ENCODE measurements around the gene ING2. TPM values are rescaled to one million over a fixed set of nuclear protein-coding genes. Genes with fewer than 3 reads are reported as not detected.

ING2 gene
- total RNA-seq, 1 donor from 2014 or later = 16.5 TPM

DNA sequence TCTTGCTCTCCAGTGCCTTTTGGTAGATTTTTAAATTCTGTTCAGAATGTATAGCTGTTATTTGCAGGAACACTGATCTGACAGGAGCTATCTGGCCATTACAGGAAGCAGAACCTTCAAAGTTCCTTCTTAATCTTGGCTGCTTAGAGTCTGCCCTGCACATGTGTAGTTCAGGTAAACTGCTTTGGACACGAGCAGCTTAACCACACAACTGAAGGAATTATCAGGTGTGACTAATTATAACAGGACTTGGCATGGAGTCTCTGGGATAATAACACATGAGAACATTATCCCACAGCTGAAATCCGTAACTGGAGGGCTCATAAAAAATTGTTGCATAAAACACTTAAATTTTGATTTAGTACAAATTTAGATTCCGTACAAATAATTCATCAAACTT, 11.6 kb upstream of the ING2 start:
- Mint-ChIP-seq H3K4me1 (ENCODE audit: unreplicated experiment) (no peaks in the 10 kb centered on the region), H3K4me3 (no peak overlapping the region), H3K27ac (no peak overlapping the region), H3K9me3 (peaks cover 10% of the 10 kb centered on the region), H3K36me3 (peaks cover 35% of the 10 kb centered on the region), H3K27me3 (no peaks in the 10 kb centered on the region)
- TF ChIP-seq, protein P1, sequence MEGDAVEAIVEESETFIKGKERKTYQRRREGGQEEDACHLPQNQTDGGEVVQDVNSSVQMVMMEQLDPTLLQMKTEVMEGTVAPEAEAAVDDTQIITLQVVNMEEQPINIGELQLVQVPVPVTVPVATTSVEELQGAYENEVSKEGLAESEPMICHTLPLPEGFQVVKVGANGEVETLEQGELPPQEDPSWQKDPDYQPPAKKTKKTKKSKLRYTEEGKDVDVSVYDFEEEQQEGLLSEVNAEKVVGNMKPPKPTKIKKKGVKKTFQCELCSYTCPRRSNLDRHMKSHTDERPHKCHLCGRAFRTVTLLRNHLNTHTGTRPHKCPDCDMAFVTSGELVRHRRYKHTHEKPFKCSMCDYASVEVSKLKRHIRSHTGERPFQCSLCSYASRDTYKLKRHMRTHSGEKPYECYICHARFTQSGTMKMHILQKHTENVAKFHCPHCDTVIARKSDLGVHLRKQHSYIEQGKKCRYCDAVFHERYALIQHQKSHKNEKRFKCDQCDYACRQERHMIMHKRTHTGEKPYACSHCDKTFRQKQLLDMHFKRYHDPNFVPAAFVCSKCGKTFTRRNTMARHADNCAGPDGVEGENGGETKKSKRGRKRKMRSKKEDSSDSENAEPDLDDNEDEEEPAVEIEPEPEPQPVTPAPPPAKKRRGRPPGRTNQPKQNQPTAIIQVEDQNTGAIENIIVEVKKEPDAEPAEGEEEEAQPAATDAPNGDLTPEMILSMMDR (conservative IDR thresholded peaks at IDR 0.05) = no peak
- no peak for DNase-seq (ENCODE audit: extremely low spot score, unreplicated experiment)

DNA sequence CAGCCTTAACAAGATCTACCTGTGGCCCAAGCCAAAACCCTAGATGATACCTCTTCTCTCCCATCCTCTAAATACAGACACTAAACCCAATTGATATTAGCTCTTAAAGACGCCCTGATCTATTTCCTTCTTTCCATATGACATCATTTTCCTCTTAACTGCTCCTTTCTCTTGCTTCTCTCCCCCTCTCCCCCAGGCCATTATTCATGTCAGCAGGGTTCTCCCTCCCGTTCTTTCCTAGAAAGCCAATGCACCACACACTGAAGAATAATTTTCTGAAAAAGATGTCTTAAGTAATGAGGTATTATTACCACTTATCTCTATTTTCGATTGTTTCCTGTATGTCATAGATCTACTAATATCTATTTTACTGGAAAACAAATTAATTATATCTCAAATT, 9.7 kb upstream of the ING2 start:
- Mint-ChIP-seq H3K4me3 (no peak overlapping the region), H3K36me3 (peaks cover 35% of the 10 kb centered on the region), H3K4me1 (ENCODE audit: unreplicated experiment) (no peaks in the 10 kb centered on the region), H3K9me3 (peaks cover 10% of the 10 kb centered on the region), H3K27me3 (no peaks in the 10 kb centered on the region), H3K27ac (no peak overlapping the region)
- TF ChIP-seq, protein P1 (conservative IDR thresholded peaks at IDR 0.05) = no peak
- no peak for DNase-seq (ENCODE audit: extremely low spot score, unreplicated experiment)

DNA sequence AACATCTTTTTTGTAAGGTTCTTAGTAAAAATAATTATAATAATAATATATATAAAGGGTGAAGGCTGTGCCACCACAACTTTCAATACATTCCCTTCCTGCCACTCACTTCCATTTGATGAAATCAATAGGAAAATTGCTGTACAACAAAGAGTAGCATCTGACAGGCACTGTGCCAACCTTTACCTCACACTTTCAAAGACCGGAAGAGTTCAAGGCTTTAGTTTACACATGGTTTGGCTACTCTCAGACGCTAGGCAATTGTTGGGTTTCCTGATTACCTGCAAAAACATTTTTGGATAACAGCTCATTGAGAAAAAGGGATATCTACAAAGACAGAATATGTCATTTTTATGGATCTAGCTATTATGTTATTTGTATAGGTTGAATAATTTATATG, 5.5 kb upstream of the ING2 start:
- DNase-seq (ENCODE audit: extremely low spot score, unreplicated experiment) = no peak
- no peak overlapping the region for H3K4me3 Mint-ChIP-seq
- no peaks in the 10 kb centered on the region for H3K27me3 Mint-ChIP-seq
- H3K36me3 Mint-ChIP-seq = peaks cover 14% of the 10 kb centered on the region
- TF ChIP-seq, protein P1 (conservative IDR thresholded peaks at IDR 0.05) = no peak
- peaks cover 10% of the 10 kb centered on the region for H3K4me1 Mint-ChIP-seq (ENCODE audit: unreplicated experiment)
- no peak overlapping the region for H3K27ac Mint-ChIP-seq
- no peaks in the 10 kb centered on the region for H3K9me3 Mint-ChIP-seq

DNA sequence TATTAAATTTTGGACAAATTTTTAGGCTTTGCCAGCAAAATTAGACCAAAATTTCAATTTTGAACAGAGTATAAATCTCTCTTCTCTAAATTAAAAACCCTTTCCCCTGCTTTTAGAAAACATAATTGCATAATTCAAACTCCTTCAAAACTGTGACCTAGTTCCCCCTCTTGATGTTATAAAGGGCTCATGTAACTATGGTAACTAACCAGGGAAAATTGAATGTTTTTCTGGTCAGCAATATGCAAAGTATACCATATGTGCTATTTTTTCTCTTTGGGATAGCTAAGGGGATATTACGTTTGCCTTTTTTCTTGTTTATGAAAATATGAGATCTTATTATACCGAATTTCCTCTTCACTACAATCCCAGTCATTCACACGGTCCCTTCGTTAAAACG, 5.1 kb upstream of the ING2 start:
- Mint-ChIP-seq H3K9me3 (no peaks in the 10 kb centered on the region), H3K4me1 (ENCODE audit: unreplicated experiment) (peaks cover 10% of the 10 kb centered on the region), H3K27me3 (no peaks in the 10 kb centered on the region), H3K4me3 (no peak overlapping the region), H3K27ac (no peak overlapping the region), H3K36me3 (peaks cover 10% of the 10 kb centered on the region)
- TF ChIP-seq, protein P1 (conservative IDR thresholded peaks at IDR 0.05) = no peak
- DNase-seq (ENCODE audit: extremely low spot score, unreplicated experiment) = no peak

DNA sequence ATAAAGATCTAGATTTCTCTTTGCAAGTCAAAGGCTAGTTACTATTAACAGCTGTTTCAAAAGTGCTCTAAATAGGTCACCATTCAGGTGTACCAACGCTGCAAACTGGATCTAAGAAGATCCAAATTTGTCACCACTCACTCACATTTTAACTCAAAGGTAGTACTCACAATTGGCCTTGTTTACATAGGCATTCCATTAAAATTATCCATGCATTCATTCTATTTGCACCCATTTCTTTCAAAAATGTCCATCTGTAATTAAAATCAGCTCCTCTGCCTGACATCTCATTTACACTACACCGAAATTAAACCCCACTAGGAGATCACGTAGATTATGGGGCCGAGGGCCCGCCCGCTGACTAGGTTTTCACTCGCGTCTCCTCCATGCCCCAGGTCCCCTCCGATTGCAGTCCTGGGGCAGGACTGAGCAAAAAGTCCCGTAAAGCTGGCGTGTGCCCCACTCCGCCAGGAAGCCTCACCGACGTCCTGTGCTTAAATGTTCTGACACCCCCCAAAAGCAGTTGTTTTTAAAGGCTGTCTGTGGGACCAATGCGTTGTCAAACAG, 1.3 kb upstream of the ING2 start:
- Mint-ChIP-seq H3K27ac (peak overlapping the region; percentile 89), H3K36me3 (no peaks in the 10 kb centered on the region), H3K27me3 (no peaks in the 10 kb centered on the region), H3K4me1 (ENCODE audit: unreplicated experiment) (peaks cover 20% of the 10 kb centered on the region), H3K4me3 (peak overlapping the region; percentile 90), H3K9me3 (no peaks in the 10 kb centered on the region)
- DNase-seq (ENCODE audit: extremely low spot score, unreplicated experiment) = no peak
- TF ChIP-seq, protein P1 (conservative IDR thresholded peaks at IDR 0.05) = no peak

Data from type B pancreatic cell (in vitro differentiated cells).